ENCODE measurements around the gene COL5A1. TPM values are rescaled to one million over a fixed set of nuclear protein-coding genes. Genes with fewer than 3 reads are reported as not detected.

The COL5A1 gene
- total and polyA plus RNA-seq, 2 experiments from 2014 or later = 2.5 to 13.1 TPM

GRCh38 chr9:134712926-134713325 lies 71.3 kb downstream of the COL5A1 start:
- TF ChIP-seq REST (IDR thresholded peaks at IDR 0.05; ENCODE audit: unreplicated experiment) (no peak), ZNF331 (CRISPR knock-in tag; IDR thresholded peaks at IDR 0.05; ENCODE audit: low read depth) (no peak), EZH2 (IDR thresholded peaks at IDR 0.05; ENCODE audit: low read depth, unreplicated experiment) (no peak), ZNF114 (CRISPR knock-in tag; IDR thresholded peaks at IDR 0.05) (no peak), ZNF462 (CRISPR knock-in tag; IDR thresholded peaks at IDR 0.05) (no peak), EZH2phosphoT487 (IDR thresholded peaks at IDR 0.05; ENCODE audit: unreplicated experiment) (no peak), CREB1 (CRISPR knock-in tag; IDR thresholded peaks at IDR 0.05; ENCODE audit: low read depth) (no peak), STAT1 (IDR thresholded peaks at IDR 0.05; ENCODE audit: unreplicated experiment) (no peak), CTCF (conservative IDR thresholded peaks at IDR 0.05; ENCODE audit: low read depth in 2 of 2) (no peak), JUNB (IDR thresholded peaks at IDR 0.05; ENCODE audit: unreplicated experiment) (no peak), NANOG (IDR thresholded peaks at IDR 0.05; ENCODE audit: borderline replicate concordance) (no peak), POLR2AphosphoS5 (IDR thresholded peaks at IDR 0.05; ENCODE audit: low read depth) (no peak), ETS1 (IDR thresholded peaks at IDR 0.05) (no peak)
- DNase-seq (ENCODE audit: low spot score) (no peak), ATAC-seq (no peak)
- peaks cover 21% of the 10 kb centered on the region for H3K9me3 Mint-ChIP-seq
- H3K36me3 Mint-ChIP-seq (ENCODE audit: low read depth) = peaks cover 18% of the 10 kb centered on the region
- Histone ChIP-seq H3K36me3 (ENCODE audit: insufficient read depth) (no peaks in the 10 kb centered on the region), H3K9me2 (ENCODE audit: insufficient read depth) (no peaks in the 10 kb centered on the region), H3K27ac (ENCODE audit: low read depth) (no peak overlapping the region), H3K4me1 (ENCODE audit: insufficient read depth) (no peaks in the 10 kb centered on the region), H3K4me2 (no peak overlapping the region), H4K20me1 (replicated peaks; ENCODE audit: insufficient read depth) (no peaks in the 10 kb centered on the region), H3K79me2 (replicated peaks; ENCODE audit: insufficient read depth) (no peaks in the 10 kb centered on the region), H3F3A (replicated peaks; ENCODE audit: low read depth) (no peaks in the 10 kb centered on the region), H3K27me3 (ENCODE audit: insufficient read depth) (no peaks in the 10 kb centered on the region), H3K4me3 (no peak overlapping the region), H2AFZ (no peak overlapping the region)
- peaks cover 2% of the 10 kb centered on the region for H3K27me3 Mint-ChIP-seq (ENCODE audit: insufficient read depth, low read depth, poor library complexity)
- no peaks in the 10 kb centered on the region for H3K4me1 Mint-ChIP-seq
- no peak overlapping the region for H3K27ac Mint-ChIP-seq
- no peak overlapping the region for H3K4me3 Mint-ChIP-seq

Measured in GM23338 (cell line).